Measurements from ENCODE around the gene L3MBTL4. TPM values are rescaled to one million over a fixed set of nuclear protein-coding genes. Genes with fewer than 3 reads are reported as not detected.

Gene L3MBTL4
- total RNA-seq, 1 experiment from 2014 or later = 0.87 TPM

DNA sequence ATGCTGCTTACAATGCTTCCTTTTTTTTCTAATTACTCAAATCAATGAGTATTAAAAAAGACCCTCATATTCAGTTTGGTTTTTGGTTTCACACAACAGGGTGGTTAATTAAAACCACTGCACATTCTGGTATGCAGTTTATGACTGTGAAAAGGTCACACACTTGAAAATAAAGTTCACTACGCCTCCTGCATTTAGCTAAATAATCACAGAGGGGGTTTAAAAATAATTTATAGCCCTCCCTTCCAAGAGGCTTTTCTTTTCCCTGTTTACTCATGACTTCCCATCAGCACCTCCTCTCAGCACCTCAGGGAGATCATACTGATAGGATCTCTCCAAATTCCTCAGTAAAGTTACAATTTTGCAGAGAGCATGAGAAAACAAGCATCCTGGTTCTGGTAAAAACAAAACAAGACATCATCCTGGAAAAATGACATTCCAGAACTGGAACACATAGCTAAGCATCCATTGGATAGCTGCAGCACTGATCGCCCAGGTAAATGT is 389.9 kb downstream of the L3MBTL4 start:
- no peak for TF ChIP-seq POLR2AphosphoS5 (IDR thresholded peaks at IDR 0.05; ENCODE audit: low read depth, low read length)
- TF ChIP-seq CTCF (IDR thresholded peaks at IDR 0.05) = no peak
- TF ChIP-seq, protein P1, sequence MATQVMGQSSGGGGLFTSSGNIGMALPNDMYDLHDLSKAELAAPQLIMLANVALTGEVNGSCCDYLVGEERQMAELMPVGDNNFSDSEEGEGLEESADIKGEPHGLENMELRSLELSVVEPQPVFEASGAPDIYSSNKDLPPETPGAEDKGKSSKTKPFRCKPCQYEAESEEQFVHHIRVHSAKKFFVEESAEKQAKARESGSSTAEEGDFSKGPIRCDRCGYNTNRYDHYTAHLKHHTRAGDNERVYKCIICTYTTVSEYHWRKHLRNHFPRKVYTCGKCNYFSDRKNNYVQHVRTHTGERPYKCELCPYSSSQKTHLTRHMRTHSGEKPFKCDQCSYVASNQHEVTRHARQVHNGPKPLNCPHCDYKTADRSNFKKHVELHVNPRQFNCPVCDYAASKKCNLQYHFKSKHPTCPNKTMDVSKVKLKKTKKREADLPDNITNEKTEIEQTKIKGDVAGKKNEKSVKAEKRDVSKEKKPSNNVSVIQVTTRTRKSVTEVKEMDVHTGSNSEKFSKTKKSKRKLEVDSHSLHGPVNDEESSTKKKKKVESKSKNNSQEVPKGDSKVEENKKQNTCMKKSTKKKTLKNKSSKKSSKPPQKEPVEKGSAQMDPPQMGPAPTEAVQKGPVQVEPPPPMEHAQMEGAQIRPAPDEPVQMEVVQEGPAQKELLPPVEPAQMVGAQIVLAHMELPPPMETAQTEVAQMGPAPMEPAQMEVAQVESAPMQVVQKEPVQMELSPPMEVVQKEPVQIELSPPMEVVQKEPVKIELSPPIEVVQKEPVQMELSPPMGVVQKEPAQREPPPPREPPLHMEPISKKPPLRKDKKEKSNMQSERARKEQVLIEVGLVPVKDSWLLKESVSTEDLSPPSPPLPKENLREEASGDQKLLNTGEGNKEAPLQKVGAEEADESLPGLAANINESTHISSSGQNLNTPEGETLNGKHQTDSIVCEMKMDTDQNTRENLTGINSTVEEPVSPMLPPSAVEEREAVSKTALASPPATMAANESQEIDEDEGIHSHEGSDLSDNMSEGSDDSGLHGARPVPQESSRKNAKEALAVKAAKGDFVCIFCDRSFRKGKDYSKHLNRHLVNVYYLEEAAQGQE (IDR thresholded peaks at IDR 0.05; ENCODE audit: insufficient read depth in 1 of 2, low read depth in 2 of 2, low read length in 1 of 2) = no peak
- no peak for TF ChIP-seq SIN3A (IDR thresholded peaks at IDR 0.05; ENCODE audit: borderline replicate concordance, insufficient read depth, low read depth, low read length)
- TF ChIP-seq TCF7L2 (IDR thresholded peaks at IDR 0.05; ENCODE audit: low read depth, low read length) = no peak
- CTCF ChIA-PET = no interaction called here
- in situ Hi-C loops (cut with HindIII; ENCODE audit: low pct_unique_long_range_greater_than_20kb, low sequenced_read_pairs) = no loop called here
- no peak overlapping the region for H3K4me3 ChIP-seq (ENCODE audit: low read depth in 2 of 2, low read length in 2 of 2)
- H3K36me3 ChIP-seq (ENCODE audit: control insufficient read depth, insufficient read depth, low read length) = no peaks in the 10 kb centered on the region
- no peaks in the 10 kb centered on the region for H3K4me1 ChIP-seq (ENCODE audit: control insufficient read depth, insufficient read depth, low read length)
- H3K27ac ChIP-seq (ENCODE audit: low read length) = no peak overlapping the region
- no peak for DNase-seq (ENCODE audit: low read depth, low spot score)
- H3K9me3 ChIP-seq (ENCODE audit: control insufficient read depth, insufficient read depth, low read depth, low read length) = no peaks in the 10 kb centered on the region
- BruUV-seq (replicated peaks) = no TSS peak
- intact Hi-C loops (cut with micrococcal nuclease; ENCODE audit: unreplicated experiment) = no loop called here
- POLR2A ChIA-PET = no interaction called here
- H3K27me3 ChIP-seq (ENCODE audit: control insufficient read depth, insufficient read depth, low read length) = no peaks in the 10 kb centered on the region
- no peak for ATAC-seq

- TF ChIP-seq, protein P1 (IDR thresholded peaks at IDR 0.05; ENCODE audit: insufficient read depth in 1 of 2, low read depth in 2 of 2, low read length in 1 of 2) = no peak
- no peak for TF ChIP-seq CTCF (IDR thresholded peaks at IDR 0.05)
- TF ChIP-seq SIN3A (IDR thresholded peaks at IDR 0.05; ENCODE audit: borderline replicate concordance, insufficient read depth, low read depth, low read length) = no peak
- no peak for TF ChIP-seq TCF7L2 (IDR thresholded peaks at IDR 0.05; ENCODE audit: low read depth, low read length)
- no peak for TF ChIP-seq POLR2AphosphoS5 (IDR thresholded peaks at IDR 0.05; ENCODE audit: low read depth, low read length)
- H3K36me3 ChIP-seq (ENCODE audit: control insufficient read depth, insufficient read depth, low read length) = no peaks in the 10 kb centered on the region
- H3K9me3 ChIP-seq (ENCODE audit: control insufficient read depth, insufficient read depth, low read depth, low read length) = no peaks in the 10 kb centered on the region
- intact Hi-C loops (cut with micrococcal nuclease; ENCODE audit: unreplicated experiment) (no loop called here), in situ Hi-C loops (cut with HindIII; ENCODE audit: low pct_unique_long_range_greater_than_20kb, low sequenced_read_pairs) (no loop called here)
- H3K27ac ChIP-seq (ENCODE audit: low read length) = no peak overlapping the region
- POLR2A ChIA-PET = no interaction called here
- no TSS peak for BruUV-seq (replicated peaks)
- DNase-seq (ENCODE audit: low read depth, low spot score) (no peak), ATAC-seq (no peak)
- H3K4me3 ChIP-seq (ENCODE audit: low read depth in 2 of 2, low read length in 2 of 2) = no peak overlapping the region
- no peaks in the 10 kb centered on the region for H3K4me1 ChIP-seq (ENCODE audit: control insufficient read depth, insufficient read depth, low read length)
- no peaks in the 10 kb centered on the region for H3K27me3 ChIP-seq (ENCODE audit: control insufficient read depth, insufficient read depth, low read length)
- CTCF ChIA-PET = no interaction called here
Measured at GRCh38 chr18:6023551-6023950, 391.2 kb downstream of the L3MBTL4 start.

Data from Panc1 (cell line).